Cardiac muscle cell (in vitro differentiated cells and primary cell): ENCODE data around the gene STAG1. TPM values are rescaled to one million over a fixed set of nuclear protein-coding genes. Genes with fewer than 3 reads are reported as not detected.

Experiments
- DNase-seq, 2 donors: peaks; one replicate each; pipeline versions ENCODE4 v3.0.0 to v3.0.0-alpha.2; 2010 to 2017; ENCODE audit warnings: low read depth in 1 of 2, low spot score in 1 of 2
- H3K27ac ChIP-seq: fragments of 200-600 bp; sonication (generic); 2 replicates; pipeline ENCODE4 v1.5.1; 2016
- H3K27me3 ChIP-seq: fragments of 200-600 bp; sonication (generic); 2 replicates; pipeline ENCODE4 v1.6.0; 2016; ENCODE audit warnings: control low read depth
- H3K36me3 ChIP-seq: fragments of 200-600 bp; sonication (generic); 2 replicates; pipeline ENCODE4 v1.5.1; 2016; ENCODE audit warnings: control low read depth
- H3K4me1 ChIP-seq: fragments of 200-600 bp; sonication (generic); 2 replicates; pipeline ENCODE4 v1.8.1; 2017; ENCODE audit warnings: low read depth, mild to moderate bottlenecking, mixed run types
- H3K4me3 ChIP-seq: fragments of 200-600 bp; sonication (generic); 2 replicates; pipeline ENCODE4 v1.5.1; 2016; ENCODE audit warnings: mild to moderate bottlenecking
- H3K9me3 ChIP-seq: fragments of 200-600 bp; sonication (generic); 2 replicates; pipeline ENCODE4 v1.5.1; 2017; ENCODE audit warnings: low read depth, mild to moderate bottlenecking, control low read depth
- polyA plus RNA-seq: library from polyadenylated mRNA; unstranded; fragments of >200 nt; fragmentation: Nextera tagmentation; extraction: Ambion mirVana; gene quantifications from 2 replicates; pipeline ENCODE4 v1.2.1, GENCODE V29; 2016
- total RNA-seq: library from RNA; depleted of rRNA; stranded (reverse); fragments of >200 nt; gene quantifications from 2 replicates; pipeline ENCODE4 v1.2.3, GENCODE V29; 2016
- TF ChIP-seq, protein P1 (sequence below): IDR thresholded peaks from 2 replicates; pipeline ENCODE4 v1.5.1; 2012; ENCODE audit warnings: low read depth, mild to moderate bottlenecking, low read length

The STAG1 gene
- total and polyA plus RNA-seq, 2 experiments from 2014 or later, result 12.7 to 18.3 TPM

DNA sequence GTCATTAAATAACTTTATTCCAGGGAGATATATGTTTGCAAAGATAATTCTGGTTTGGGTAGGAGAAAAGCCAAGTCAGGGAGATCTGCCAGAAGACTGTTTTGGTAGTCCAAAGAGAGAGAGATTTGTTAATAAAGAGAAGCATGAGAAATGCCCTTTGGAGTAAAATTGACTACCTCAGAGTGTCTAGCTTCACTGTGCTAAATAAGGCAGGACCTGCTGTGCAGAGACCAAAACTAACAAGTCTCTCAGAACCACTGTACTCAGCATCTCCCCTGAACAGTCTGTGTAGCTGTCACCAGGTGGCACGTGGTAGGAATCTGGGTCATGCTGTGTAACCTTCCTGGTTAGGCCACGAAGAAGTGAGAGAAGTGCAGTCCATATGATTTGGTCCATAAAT, 35.2 kb upstream of the STAG1 start:
- H3K27me3 ChIP-seq, result no peaks in the 10 kb centered on the region
- no peak overlapping the region for H3K4me3 ChIP-seq
- no peaks in the 10 kb centered on the region for H3K4me1 ChIP-seq
- H3K36me3 ChIP-seq, result no peaks in the 10 kb centered on the region
- no peaks in the 10 kb centered on the region for H3K9me3 ChIP-seq
- peak; percentile 24 to 56 for DNase-seq
- TF ChIP-seq, protein P1, sequence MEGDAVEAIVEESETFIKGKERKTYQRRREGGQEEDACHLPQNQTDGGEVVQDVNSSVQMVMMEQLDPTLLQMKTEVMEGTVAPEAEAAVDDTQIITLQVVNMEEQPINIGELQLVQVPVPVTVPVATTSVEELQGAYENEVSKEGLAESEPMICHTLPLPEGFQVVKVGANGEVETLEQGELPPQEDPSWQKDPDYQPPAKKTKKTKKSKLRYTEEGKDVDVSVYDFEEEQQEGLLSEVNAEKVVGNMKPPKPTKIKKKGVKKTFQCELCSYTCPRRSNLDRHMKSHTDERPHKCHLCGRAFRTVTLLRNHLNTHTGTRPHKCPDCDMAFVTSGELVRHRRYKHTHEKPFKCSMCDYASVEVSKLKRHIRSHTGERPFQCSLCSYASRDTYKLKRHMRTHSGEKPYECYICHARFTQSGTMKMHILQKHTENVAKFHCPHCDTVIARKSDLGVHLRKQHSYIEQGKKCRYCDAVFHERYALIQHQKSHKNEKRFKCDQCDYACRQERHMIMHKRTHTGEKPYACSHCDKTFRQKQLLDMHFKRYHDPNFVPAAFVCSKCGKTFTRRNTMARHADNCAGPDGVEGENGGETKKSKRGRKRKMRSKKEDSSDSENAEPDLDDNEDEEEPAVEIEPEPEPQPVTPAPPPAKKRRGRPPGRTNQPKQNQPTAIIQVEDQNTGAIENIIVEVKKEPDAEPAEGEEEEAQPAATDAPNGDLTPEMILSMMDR, result no peak
- no peak overlapping the region for H3K27ac ChIP-seq

DNA sequence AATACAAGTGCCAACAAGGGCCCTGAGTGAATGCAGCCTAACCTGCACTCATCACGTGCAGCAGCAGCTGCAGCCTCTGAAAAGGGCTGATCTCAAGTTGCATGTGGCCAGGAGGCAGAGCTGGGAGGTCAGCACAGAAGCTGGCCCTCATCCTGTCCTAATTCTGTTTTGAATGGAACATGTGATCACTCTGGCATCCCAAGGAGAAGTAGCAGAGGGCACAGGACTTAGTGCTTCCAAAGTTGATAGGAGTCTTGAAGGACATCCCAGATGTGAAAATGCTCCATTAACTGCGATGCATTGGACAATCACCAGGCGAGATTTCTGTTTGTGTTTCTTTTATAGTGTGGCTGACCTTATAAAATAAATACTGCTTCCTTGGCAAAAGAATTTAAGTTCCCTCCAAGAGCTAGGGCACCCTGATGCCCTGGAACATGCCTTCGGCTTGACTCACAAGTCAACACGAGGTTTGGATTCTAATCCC, 31.6 kb upstream of the STAG1 start:
- TF ChIP-seq, protein P1, result no peak

DNA sequence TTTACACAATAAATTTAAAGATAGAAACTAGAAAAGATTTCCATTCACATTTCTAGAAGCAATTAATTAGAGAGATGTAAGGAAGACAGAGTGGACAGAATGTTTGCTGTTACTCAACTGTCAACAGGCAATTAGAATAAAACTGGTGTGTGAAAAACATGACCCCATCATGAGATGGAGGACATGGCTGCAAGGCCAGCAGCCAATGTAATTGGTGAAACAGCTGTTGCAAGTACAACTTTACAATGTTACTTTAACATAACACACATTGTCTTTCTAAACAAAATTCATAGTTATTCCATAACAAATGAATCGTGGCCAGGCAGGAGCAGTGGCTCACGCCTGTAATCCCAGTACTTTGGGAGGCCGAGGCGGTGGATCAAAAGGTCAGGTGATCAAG, 28.6 kb upstream of the STAG1 start:
- no peaks in the 10 kb centered on the region for H3K27me3 ChIP-seq
- H3K36me3 ChIP-seq, result no peaks in the 10 kb centered on the region
- DNase-seq, result no peak
- TF ChIP-seq, protein P1, result no peak
- H3K4me3 ChIP-seq, result no peak overlapping the region
- no peaks in the 10 kb centered on the region for H3K4me1 ChIP-seq
- no peaks in the 10 kb centered on the region for H3K9me3 ChIP-seq
- H3K27ac ChIP-seq, result no peak overlapping the region

More for the DNA sequence above, 31.6 kb upstream of the STAG1 start:
- Histone ChIP-seq H3K4me1 (no peaks in the 10 kb centered on the region), H3K27ac (no peak overlapping the region), H3K36me3 (no peaks in the 10 kb centered on the region), H3K27me3 (no peaks in the 10 kb centered on the region), H3K4me3 (no peak overlapping the region), H3K9me3 (no peaks in the 10 kb centered on the region)
- DNase-seq, result peak in 1 of 2 donors; percentile 16

DNA sequence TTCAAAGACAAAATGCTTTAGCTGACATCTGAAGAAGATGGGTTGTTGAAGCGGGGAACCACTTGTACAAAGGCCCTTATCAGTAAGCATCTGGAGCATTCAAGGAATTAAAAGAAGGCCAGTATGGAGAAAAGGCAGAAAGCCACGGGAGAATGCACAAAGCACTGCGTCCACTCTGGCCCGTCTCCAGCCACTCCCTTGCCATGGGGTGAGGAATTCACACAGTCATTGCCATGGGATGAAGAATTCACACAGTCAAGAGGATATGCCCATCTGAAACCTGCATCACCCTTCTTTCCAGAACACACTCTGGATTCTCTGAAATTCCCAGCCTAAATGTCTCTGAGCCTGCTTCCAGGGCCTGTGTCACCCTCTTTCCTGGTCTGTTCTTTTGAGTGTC, 26.7 kb upstream of the STAG1 start:
- Histone ChIP-seq H3K27me3 (no peaks in the 10 kb centered on the region), H3K9me3 (no peaks in the 10 kb centered on the region), H3K27ac (no peak overlapping the region), H3K4me1 (no peaks in the 10 kb centered on the region), H3K36me3 (no peaks in the 10 kb centered on the region), H3K4me3 (no peak overlapping the region)
- peak in 1 of 2 donors; percentile 29 for DNase-seq
- TF ChIP-seq, protein P1, result no peak

DNA sequence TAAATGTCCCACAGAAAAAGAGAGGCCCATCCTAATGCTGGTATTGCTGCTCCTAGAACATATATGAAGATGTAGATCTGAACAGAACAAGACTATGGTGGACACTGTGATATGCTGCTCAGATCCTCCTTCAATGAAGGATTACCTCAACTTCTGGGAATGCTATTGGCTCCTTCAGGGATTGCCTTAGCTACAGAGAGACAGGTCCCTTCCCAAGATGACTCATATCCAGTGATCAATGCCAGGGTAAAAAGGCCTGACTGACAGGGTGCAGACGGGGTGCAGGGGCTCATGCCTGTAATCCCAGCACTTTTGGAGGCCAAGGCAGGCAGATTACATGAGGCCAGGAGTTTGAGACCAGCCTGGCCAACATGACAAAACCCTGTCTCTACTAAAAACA, 20.5 kb upstream of the STAG1 start:
- Histone ChIP-seq H3K9me3 (no peaks in the 10 kb centered on the region), H3K4me3 (no peak overlapping the region), H3K36me3 (no peaks in the 10 kb centered on the region), H3K4me1 (no peaks in the 10 kb centered on the region), H3K27me3 (no peaks in the 10 kb centered on the region), H3K27ac (no peak overlapping the region)
- TF ChIP-seq, protein P1, result no peak
- DNase-seq, result no peak
